Measurements from ENCODE around the gene HYDIN.
"Not testable (repeated sequence)": the region's sequence is repeated elsewhere in the genome, so short reads cannot be mapped to it uniquely, and the experiment has no call there.

The HYDIN gene

DNA sequence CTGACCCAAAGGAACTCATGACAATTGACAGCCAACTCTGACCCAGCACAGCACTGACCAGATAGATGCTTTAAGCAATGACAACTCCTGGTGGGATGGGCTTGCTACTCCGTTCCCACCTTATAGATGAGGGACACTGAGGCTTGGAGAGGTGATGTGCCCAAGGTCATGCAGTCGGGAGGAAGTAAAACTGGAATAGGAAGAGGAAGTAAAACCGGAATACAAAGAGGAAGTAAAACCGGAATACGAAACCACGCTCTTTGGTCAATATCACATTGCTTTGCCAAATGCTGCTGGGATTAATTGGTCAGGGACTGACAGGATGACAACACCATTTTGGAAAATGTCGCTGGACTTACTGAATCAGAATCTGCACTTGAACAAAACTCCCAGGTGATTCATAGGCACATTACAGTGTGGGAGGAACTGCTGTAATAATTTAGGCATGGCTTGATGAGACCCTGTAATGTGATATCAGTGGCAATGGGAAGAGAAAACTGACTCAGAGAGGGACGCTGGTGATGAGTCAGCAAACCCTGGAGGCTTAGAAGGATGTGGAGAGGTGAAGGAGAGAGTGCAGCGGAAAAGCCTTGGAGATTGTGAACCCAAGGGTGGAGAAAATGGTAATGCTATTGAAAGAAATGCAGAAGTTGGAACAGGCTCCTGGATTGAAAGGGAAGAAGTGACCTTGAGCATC is 243.4 kb downstream of the HYDIN start:
- not testable (repeated sequence) for DNase-seq

DNA sequence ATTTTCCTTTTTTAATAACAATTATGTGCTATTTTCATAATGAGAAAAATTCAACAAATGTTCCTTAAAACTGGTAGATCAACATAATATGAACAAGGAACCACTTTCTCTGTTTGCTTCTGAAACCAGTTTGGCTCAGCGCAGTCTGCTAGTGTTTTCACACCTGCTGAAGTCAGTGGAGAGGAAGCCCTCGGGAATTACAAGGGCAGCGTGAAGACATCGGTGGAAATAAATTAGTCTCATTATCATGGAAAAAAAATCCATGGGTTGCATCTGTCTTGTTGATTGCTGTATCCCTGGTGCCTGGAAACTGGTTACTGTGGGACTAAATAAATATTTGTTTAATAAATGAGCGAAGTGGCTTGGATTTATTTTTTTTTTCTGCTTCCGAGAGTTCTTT is 245.8 kb downstream of the HYDIN start:
- not testable (repeated sequence) for DNase-seq

DNA sequence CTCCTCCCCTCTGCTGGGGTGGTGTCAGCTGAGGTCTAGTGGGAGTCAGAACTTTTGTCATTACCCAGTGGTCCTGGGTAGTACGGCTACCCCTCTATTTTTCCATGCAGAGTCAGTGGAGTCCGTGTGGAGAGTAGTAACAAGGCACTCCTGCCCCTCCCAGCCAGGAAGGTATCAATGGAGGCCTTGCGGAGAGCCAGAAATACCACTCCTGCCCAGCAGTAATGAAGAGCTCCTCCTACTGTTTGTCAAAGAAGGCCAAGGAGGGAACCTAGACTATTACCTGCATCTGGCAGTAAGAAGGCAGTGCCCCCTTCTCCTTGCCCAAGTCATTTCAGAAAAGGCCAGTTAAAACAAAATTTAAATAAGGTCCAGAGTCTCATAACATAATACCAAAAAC is 262.2 kb downstream of the HYDIN start:
- not testable (repeated sequence) for DNase-seq

DNA sequence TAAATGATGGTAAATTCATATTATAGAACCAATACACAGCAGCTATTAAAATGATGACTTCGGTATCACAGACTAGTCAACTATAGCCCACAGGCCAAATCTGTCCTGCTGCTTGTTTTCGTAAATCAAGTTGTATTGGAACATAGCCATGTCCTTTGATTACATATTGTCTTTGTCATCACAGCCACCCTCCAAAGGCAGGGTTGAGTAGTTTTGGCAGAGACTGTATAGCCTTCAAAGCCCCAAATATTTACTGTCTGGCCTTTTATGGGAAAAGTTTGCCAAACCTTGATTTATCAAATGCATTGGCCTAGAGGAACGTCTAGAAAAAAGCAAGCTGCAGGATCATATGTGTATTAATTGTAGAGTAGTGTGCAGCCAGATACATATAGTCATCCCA is 270.4 kb downstream of the HYDIN start:
- DNase-seq = not testable (repeated sequence)

DNA sequence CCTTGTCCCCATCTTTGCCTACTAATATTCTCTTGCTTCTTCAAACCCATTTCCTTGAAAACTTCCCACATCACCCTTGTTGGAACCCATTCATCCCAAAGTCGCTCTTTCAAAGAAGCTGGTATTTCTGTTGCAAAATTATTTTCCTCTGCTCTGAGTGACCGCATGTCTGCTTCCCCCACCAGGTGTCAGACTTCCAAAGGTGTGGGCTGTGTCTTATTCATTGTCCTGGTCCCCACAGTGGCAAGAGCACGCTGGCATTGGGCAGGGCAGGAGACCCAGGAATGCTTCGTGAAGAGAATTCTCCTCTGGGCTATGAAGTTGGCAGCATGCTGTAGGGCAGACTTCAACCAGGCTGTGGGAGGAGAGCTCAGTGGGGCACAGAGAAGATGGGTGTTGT is 275.6 kb downstream of the HYDIN start:
- not testable (repeated sequence) for DNase-seq

DNA sequence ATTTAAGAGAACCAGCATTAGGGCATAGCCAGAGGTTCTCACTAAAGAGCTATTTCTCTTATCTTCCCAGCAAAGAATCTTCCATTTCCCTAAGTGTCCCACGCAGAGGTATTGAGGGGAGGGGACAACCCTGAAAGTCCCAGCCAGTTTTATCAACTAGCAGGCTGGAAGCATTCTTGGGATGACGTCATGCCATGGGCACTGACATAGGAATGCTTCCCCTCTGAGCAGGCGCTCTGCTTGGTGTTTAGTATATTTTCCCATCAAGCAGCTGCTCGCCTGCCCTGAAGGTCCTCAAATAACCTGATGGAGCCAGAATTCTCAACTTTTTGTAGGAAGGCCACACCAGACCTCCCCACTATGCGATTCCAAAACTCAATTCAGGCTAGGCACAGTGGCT is 276.7 kb downstream of the HYDIN start:
- DNase-seq = not testable (repeated sequence)

DNA sequence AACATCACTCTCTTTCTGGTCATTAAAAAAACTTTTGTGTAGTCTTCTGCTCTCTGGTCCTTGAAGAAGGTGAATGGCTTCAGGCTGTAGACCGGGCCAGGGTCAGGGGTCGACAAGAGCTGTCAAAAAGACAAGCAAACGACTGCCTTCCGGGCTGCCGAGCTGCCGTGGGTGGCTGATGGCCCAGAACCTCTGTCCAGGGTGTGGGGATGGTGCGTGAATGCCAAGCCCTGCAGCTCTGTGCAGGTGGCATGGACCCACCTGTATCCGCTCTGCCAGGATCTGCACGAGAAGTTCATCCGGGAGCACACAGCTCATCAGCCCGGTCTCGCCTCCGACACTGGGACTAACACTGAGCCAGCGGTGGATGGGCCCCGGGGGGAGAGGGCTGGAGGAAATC is 287.0 kb downstream of the HYDIN start:
- not testable (repeated sequence) for DNase-seq

DNA sequence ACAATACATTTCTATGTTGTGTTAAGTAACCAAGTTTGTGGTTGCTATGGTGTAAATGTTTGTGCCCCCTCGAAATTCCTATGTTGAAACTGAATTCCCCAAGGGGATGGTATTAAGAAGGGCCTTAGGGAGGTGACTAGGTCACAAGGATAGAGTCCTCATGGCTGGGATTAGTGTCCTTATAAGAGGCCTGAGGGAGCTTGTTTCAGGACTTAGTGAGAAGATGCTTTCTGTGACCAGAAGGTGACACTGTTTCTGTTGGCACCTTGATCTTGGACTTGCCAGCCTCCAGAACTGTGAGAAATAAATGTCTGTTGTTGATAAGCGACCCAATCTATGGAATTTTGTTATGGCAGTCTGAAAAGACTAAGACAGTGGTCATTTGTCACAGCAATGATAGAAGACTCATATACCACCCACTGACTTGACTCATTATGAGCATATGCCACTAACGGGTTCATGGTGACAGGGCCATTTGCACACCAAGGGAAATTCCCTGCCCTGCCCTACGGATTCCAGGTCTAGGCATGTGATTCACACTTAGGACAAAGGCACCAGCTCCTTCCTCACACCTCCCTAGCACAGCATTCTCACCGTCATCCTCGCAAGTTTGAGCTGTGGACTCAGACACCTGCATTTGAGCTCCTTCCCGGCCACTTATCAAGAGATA is 290.7 kb downstream of the HYDIN start:
- not testable (repeated sequence) for DNase-seq

DNA sequence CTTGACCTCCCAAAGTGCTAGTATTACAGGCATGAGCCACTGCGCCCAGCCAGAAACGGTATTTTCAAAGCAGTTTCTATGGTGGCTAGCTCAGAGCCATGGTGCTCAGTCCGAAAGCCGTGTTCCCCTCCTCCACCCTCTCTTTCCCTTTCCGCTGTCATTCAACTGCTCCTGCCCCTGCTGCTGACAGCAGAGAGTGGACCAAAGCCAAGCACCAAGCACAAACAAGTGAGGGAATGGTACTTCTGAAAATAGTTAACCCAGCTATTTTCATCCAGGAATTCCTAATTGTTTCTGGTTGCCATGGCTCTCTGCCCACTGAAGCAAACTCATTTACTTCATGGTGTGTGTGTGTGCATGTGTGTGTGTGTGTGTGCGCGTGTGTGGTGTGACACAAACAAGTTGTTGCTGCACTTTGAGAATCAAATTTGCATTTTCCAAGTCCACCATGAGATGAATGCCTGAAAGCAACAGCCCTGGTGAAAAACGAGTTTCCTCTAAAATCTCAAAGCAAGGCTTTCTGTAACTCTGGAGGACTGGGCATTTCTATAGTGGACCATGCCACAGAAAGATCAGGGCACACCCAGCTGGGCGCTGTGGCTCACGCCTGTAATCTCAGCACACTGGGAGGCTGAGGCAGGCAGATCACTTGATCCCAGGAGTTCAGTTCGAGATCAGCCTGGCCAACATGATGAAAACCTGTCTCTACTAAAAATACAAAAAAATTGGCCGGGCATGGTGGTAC is 293.6 kb downstream of the HYDIN start:
- not testable (repeated sequence) for DNase-seq

DNA sequence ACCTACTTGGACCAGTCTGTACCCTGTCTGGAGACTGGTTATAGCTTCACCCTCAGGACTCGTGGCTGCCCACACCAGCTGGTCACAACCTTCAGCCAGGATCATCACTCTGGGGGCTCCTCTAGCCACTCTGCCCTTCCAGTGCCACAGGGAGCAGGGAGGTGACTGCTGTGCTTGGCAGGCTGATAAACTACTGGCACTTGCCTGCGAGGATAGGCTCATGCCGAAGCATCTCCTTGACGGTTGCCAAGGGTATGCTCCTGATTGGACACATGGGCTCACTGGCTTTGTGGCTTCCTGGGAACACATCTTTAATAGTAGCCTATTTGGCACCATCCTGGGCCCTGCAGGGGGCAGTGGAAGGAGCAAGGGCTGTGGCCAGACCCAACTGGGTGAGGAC is 295.2 kb downstream of the HYDIN start:
- not testable (repeated sequence) for DNase-seq

DNA sequence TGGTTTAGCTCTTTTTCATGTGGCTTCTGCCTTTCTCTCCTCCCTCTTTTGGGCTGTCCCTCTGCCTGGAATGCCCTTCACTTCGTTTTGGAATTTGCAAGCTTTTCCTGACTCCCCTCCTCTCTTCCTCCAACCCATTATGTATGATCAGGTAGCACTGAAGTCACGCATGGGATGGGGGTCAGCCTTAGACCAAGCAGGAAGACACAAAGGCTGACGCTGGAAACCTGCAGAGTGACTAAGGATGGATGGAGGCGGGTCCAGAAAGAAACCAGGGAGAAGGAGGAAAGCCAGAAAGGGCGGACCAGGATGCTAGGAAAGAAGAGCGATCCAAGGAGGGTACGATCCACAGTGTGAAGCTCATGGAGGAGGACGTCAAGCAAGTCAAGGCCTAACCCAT is 296.8 kb downstream of the HYDIN start:
- not testable (repeated sequence) for DNase-seq

DNA sequence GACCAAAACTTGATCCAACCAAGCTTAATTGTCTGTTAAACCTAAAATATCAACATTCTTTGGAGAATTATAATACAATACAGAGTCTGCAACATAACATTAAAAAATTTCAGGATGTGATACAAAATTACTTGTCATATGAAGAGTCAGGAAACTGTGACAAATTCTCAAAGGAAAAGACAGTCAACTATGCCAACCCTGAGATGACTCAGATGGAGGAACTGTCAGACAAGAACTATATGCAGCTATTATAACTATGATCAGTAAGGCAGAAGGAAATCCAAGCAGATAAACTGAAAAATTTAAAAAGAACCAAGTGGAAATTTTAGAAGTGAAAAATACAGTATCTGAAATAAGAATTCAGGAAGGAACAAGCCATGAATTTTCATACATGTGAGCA is 299.8 kb downstream of the HYDIN start:
- not testable (repeated sequence) for DNase-seq

DNA sequence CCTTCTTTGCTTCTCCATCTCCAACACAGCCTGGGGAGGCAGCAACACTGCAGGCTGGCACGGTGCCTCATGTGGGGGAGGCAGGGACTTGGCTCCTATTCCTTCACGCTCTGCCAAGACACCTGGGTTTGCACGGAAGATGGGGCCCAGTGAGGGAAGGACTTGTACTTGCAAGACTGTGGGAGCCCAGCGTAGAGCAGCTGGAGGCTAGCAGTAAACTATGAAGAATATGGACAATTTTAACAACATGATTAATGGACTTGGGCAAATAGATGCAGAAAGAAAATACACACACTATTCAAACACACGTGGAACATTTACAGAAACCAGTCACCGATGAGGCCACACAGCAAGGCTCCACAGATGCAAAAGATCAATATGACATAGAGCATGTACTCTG is 308.4 kb downstream of the HYDIN start:
- DNase-seq = not testable (repeated sequence)

DNA sequence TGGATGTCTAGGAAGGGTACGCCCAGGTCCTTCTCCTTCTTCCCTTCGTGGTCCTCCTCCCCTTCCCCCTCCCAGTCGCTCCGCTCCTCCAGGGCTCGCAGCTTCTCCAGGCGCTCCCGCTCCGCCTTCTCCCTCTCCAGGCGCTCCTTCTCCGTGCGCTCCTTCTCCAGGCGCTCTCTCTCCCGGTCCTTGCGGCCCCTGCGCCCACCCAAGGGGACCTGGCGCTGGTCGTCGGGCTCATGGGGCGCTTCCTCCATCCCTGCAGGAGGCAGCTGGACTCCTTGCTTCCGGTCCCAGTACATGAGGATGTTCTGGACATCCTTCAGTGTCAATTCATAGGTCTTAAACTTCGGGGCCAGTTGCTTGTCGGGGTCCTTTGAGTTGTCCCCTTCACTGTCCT is 309.9 kb downstream of the HYDIN start:
- not testable (repeated sequence) for DNase-seq

DNA sequence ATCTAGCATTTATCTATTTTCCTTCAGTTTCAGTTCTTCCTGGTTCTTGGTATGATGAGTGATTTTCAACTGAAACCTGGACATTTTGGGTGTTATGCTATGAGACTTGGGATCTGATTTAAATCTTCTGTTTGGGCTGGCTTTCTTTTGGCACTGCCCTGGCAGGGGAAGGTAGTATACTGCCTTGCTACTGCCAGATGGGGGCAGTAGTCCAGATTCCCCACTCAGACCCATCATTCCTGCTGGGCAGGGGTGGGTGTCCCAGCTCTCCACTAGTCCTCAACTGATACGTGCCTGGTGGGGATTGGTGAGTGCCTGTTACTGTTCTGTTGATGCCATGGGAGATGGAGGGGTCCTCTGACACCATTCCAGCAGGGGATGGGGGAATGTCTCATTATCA is 342.3 kb downstream of the HYDIN start:
- not testable (repeated sequence) for DNase-seq

DNA sequence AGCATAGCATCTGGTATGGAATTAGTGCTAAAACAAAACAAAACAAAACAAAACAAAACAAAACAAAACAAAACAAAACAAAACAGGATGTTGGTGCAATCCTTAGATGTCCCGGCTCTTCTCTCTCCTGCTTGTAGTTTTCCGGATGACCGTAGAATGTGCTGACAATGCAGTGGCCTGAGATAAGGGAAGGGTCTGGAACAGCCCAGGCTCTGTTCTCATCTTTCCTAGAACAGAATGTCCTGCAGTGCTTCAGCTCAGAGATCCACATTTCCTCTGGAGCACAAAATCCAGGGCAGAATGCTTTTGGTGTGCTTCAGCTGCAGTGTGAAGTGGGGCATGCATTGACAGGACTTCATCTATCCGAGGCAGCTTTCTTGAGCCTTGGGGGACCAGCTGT is 345.9 kb downstream of the HYDIN start:
- DNase-seq = not testable (repeated sequence)

DNA sequence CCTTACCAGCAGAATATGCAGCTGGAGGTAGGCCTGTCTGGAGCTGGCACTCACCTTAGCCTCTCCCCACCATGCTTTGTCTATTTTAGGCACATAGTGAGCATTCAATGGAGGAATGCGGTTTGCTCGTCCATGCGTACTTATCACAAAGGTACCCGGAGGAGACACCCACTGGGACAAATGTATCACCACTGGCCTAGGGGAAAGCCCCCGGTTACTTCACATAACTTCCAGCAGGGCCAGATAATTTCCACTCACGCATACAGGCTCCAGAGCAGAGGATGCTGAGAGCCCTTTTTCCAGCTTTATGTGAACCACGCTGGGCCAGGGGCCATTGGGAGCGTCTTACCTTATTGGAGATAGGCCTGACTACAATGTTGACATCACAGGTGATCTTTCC is 348.2 kb downstream of the HYDIN start:
- DNase-seq = not testable (repeated sequence)

DNA sequence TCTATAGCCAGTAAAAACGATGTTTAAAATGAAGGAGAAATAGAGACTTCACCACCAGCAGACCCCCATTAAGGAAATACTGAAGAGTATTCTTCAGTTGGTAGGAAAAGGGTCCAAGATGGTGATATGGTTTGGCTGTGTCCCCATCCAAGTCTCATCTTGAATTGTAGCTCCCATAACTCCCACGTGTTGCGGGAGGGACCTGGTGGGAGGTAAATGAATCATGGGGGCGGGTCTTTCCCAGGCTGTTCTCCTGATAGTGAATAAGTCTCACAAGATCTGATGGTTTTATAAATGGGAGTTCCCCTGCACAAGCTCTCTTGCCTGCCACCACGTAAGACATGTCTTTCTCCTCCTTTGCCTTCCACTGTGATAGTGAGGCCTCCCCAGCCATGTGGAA is 352.6 kb downstream of the HYDIN start:
- DNase-seq = not testable (repeated sequence)

DNA sequence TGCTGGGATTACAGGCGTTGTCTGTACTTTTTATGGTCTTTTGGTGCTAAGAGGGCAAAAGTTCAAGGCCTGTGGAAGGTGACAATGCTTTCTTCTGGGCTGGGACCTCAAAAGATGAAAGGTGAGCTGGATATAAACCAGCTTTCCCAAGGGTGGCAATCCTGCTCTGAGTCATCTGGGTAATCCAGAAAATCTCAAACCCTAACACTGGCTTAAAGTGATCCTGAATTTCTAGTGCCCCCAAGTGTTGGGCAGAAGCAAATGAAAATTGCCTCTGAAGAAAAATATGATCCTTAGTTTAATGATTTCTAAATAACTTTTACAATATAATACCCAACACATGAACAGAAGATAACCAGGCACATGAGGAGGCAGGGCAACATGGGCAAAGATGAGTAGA is 354.1 kb downstream of the HYDIN start:
- DNase-seq = not testable (repeated sequence)

DNA sequence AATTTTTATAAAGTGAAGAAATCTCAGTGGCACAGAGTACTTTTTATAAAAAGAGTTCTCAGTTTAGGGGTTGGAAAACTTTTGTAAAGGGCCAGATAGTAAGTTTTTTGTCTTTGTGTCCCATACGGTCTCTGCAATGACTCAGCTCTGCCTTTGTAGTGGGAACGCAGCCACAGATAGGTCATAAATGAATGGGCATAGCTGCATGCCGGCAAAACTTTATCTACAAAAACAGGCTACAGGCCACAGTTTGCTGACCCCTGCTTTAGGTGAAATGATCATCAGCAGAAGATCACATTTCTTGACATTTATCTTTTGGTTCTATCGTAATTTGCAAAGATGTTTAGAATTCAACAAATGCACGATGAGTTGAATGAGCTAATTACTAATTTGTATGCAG is 365.8 kb downstream of the HYDIN start:
- DNase-seq = not testable (repeated sequence)

DNA sequence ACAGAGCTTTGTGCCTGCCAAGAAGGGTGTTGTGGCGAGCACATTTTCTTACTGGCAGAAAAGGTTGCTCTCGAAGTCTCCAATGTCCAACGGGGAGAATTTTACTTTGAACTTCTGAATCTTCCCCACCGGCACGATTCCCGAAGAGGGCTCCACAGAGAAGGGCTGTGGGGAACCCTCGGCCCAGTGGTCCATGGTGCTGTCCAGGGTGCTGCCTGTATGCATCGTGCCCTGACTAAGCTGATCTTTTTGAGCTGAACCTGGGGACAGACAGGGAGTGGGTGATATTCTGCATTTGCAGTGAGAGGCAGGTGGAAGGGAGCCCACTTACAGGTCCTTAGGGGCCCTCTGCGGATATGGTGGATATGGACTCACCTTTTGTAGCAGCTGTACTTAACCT is 368.5 kb downstream of the HYDIN start:
- DNase-seq = not testable (repeated sequence)

DNA sequence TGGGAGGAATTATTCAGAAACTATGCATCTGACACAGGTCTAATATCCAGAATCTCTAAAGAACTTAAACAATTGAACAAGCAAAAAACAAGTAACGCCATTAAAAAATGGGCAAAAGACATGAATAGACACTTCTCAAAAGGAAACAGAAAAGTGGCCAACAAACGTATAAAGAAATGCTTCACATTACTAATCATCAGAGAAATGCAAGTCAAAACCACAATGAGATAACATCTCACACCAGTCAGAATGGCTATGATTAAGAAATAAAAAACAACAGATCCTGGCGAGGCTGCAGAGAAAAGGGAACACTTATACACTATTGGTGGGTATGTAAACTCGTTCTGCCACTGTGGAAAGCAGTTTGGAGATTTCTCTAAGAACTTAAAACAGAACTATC is 379.2 kb downstream of the HYDIN start:
- not testable (repeated sequence) for DNase-seq

DNA sequence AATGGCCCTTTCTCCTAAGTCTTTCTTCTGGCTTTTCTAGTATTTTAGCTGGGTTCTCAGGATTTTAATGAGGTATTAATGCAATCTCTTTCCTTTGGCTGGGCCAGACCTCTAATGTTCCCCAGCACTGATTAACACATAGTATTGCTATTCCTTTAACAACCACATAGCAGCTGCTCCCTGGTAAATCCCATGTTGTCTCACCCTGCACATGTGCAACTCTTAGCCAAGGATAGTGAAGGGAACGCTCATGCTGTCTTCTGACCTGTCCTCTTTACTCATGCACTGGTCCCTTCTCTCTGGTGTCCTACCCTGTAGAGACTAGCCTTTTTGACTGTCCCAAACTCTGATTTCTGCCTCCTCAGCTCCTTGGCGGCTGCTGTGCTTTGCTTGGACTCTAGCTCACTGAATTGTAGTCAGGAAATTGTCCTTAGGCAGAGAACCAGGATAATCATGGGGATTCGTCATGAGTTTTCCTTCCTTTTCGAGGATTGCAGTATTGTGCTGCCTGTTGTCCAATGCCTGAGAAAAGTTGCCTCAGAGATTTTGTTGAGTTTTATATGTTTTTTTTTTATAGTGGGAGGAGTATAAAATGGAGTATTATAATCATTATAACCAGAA is 406.9 kb downstream of the HYDIN start:
- not testable (repeated sequence) for DNase-seq

Data from activated CD4-positive, alpha-beta T cell treated with anti-CD3 and anti-CD28 coated beads, Interleukin-2, amount 50 U/mL, for 16 hours (primary cell).